IMR-90 (cell line): Measurements from ENCODE around the gene ZNF684. TPM values are rescaled to one million over a fixed set of nuclear protein-coding genes. Genes with fewer than 3 reads are reported as not detected.

ENCODE experiments used
- ATAC-seq: fragments of 200-7000 bp; cut with Tn5 transposase; 2 replicates; pipeline ENCODE4 v1.9.1; 2020; ENCODE audit warnings: low read depth, mild to moderate bottlenecking, moderate library complexity
- BruUV-seq: library from RNA; stranded (reverse); fragments of 400-500 nt; replicated peaks from 2 replicates; lab custom pipeline; 2021; lab: Mats Ljungman, UMichigan
- CTCF ChIA-PET: fragments of 300-600 bp; formaldehyde crosslinking; extraction: SDS; loops from one replicate; lab custom pipeline; 2021; ENCODE audit warnings: antibody characterized with exemption; lab: Yijun Ruan, JAX
- POLR2A ChIA-PET: fragments of 300-600 bp; sonication (Branson Sonifier 250); formaldehyde crosslinking; loops from one replicate; lab custom pipeline; 2022; ENCODE audit warnings: antibody characterized with exemption; ENCODE audit not compliant: unreplicated experiment; lab: Charles Lee
- DNase-seq: peaks from one replicate; pipeline ENCODE4 v3.0.0; 2013
- H2AFZ ChIP-seq: replicated peaks from 2 replicates; pipeline ENCODE3; 2013; ENCODE audit warnings: low read length, mild to moderate bottlenecking; ENCODE audit not compliant: poor library complexity
- H2AK5ac ChIP-seq: 2 replicates; pipeline ENCODE4 v1.6.1; 2013; ENCODE audit warnings: low read depth, low read length, inconsistent platforms
- H2AK9ac ChIP-seq: replicated peaks from 2 replicates; pipeline ENCODE3; 2013; ENCODE audit warnings: mild to moderate bottlenecking, low read depth, low read length, moderate library complexity; ENCODE audit not compliant: poor library complexity
- H2BK120ac ChIP-seq: 2 replicates; pipeline ENCODE4 v1.6.1; 2013; ENCODE audit warnings: low read depth, low read length, inconsistent platforms
- H2BK15ac ChIP-seq: 3 replicates; pipeline ENCODE4 v1.6.1; 2013; ENCODE audit warnings: low read depth, low read length, inconsistent platforms
- H2BK20ac ChIP-seq: 2 replicates; pipeline ENCODE4 v1.6.1; 2013; ENCODE audit warnings: low read depth, mild to moderate bottlenecking, inconsistent platforms, low read length, moderate library complexity
- H2BK5ac ChIP-seq: 2 replicates; pipeline ENCODE4 v1.6.1; 2013; ENCODE audit warnings: mild to moderate bottlenecking, low read depth, low read length, inconsistent platforms; ENCODE audit not compliant: poor library complexity, severe bottlenecking
- H3K14ac ChIP-seq: replicated peaks from 2 replicates; pipeline ENCODE4 v1.6.1; 2013; ENCODE audit warnings: low read depth, low read length, inconsistent platforms
- H3K18ac ChIP-seq: 2 replicates; pipeline ENCODE4 v1.6.1; 2013; ENCODE audit warnings: low read depth, low read length, control low read depth
- H3K23ac ChIP-seq: 2 replicates; pipeline ENCODE4 v1.6.1; 2013; ENCODE audit warnings: low read depth, low read length, inconsistent platforms
- H3K27ac ChIP-seq: 2 replicates; pipeline ENCODE4 v1.5.1; 2013; ENCODE audit warnings: mild to moderate bottlenecking, control low read depth, low read length; ENCODE audit not compliant: insufficient read depth
- H3K27me3 ChIP-seq: 2 replicates; pipeline ENCODE4 v1.6.1; 2013; ENCODE audit warnings: low read length; ENCODE audit not compliant: control insufficient read depth, insufficient read depth
- H3K36me3 ChIP-seq: 2 replicates; pipeline ENCODE4 v1.6.1; 2013; ENCODE audit warnings: low read length, mixed read lengths; ENCODE audit not compliant: control insufficient read depth, insufficient read depth
- H3K4ac ChIP-seq: 2 replicates; pipeline ENCODE4 v1.6.1; 2013; ENCODE audit warnings: low read depth, low read length, inconsistent platforms
- H3K4me1 ChIP-seq: 2 replicates; pipeline ENCODE4 v1.6.1; 2013; ENCODE audit warnings: low read length, mixed read lengths; ENCODE audit not compliant: control insufficient read depth, insufficient read depth
- H3K4me2 ChIP-seq: 2 replicates; pipeline ENCODE4 v1.6.1; 2013; ENCODE audit warnings: low read depth, mild to moderate bottlenecking, control low read depth, low read length, moderate library complexity
- H3K4me3 ChIP-seq: 2 replicates; pipeline ENCODE4 v1.5.1; 2013; ENCODE audit warnings: low read depth, mild to moderate bottlenecking, control low read depth, low read length, moderate library complexity; ENCODE audit not compliant: insufficient read depth
- H3K56ac ChIP-seq: 2 replicates; pipeline ENCODE4 v1.6.1; 2013; ENCODE audit warnings: low read length, inconsistent platforms; ENCODE audit not compliant: insufficient read depth; ENCODE audit errors: extremely low read depth
- H3K79me1 ChIP-seq, 2 experiments: 2 replicates each; pipeline ENCODE4 v1.6.1; 2013; ENCODE audit warnings: low read length in 2 of 2, inconsistent platforms in 1 of 2, low read depth in 1 of 2
- H3K9ac ChIP-seq: 2 replicates; pipeline ENCODE4 v1.6.1; 2013; ENCODE audit warnings: low read depth, low read length, control low read depth
- H3K9me1 ChIP-seq: 2 replicates; pipeline ENCODE4 v1.6.1; 2013; ENCODE audit warnings: low read length, inconsistent platforms; ENCODE audit not compliant: insufficient read depth
- H3K9me3 ChIP-seq: 2 replicates; pipeline ENCODE4 v1.6.1; 2013; ENCODE audit warnings: low read length; ENCODE audit not compliant: control insufficient read depth, insufficient read depth
- H4K20me1 ChIP-seq: 2 replicates; pipeline ENCODE4 v1.6.1; 2013; ENCODE audit warnings: low read length, inconsistent platforms; ENCODE audit not compliant: insufficient read depth
- H4K5ac ChIP-seq: 2 replicates; pipeline ENCODE4 v1.6.1; 2013; ENCODE audit warnings: mild to moderate bottlenecking, low read depth, low read length, control low read depth
- H4K8ac ChIP-seq, 2 experiments: 2 replicates each; pipeline ENCODE4 v1.6.1; 2013; ENCODE audit warnings: low read depth in 2 of 2, low read length in 2 of 2, control low read depth in 1 of 2, inconsistent platforms in 1 of 2
- H4K91ac ChIP-seq: 2 replicates; pipeline ENCODE4 v1.6.1; 2013; ENCODE audit warnings: low read depth, low read length, inconsistent platforms; ENCODE audit not compliant: insufficient read depth
- BHLHE40 ChIP-seq: fragments of 150-350 bp; IDR thresholded peaks from 2 replicates; pipeline ENCODE4 v1.6.1; 2016; ENCODE audit warnings: mild to moderate bottlenecking, low read depth, low read length
- CEBPB ChIP-seq: IDR thresholded peaks from 2 replicates; pipeline ENCODE4 v1.6.1; 2012; ENCODE audit warnings: low read depth, low read length, improper control_type of control experiment
- CTCF ChIP-seq: conservative IDR thresholded peaks from 2 replicates; pipeline ENCODE4 v1.5.1; 2012; ENCODE audit warnings: mild to moderate bottlenecking, low read depth, low read length, improper control_type of control experiment
- FOS ChIP-seq: fragments of 150-350 bp; IDR thresholded peaks from 2 replicates; pipeline ENCODE4 v1.6.1; 2016; ENCODE audit warnings: low read depth, low read length
- MAFK ChIP-seq: IDR thresholded peaks from 2 replicates; pipeline ENCODE4 v1.6.1; 2012; ENCODE audit warnings: low read depth, low read length, improper control_type of control experiment
- MAZ ChIP-seq: IDR thresholded peaks from 2 replicates; pipeline ENCODE4 v1.6.1; 2012; ENCODE audit warnings: low read depth, mild to moderate bottlenecking, low read length, improper control_type of control experiment, moderate library complexity, borderline replicate concordance
- MXI1 ChIP-seq: IDR thresholded peaks from 2 replicates; pipeline ENCODE4 v1.6.1; 2012; ENCODE audit warnings: low read depth, mild to moderate bottlenecking, low read length, moderate library complexity, borderline replicate concordance
- NFE2L2 ChIP-seq: fragments of 150-350 bp; IDR thresholded peaks from 2 replicates; pipeline ENCODE4 v1.6.1; 2016; ENCODE audit warnings: low read depth, mild to moderate bottlenecking, low read length
- POLR2A ChIP-seq: IDR thresholded peaks from 2 replicates; pipeline ENCODE4 v1.6.1; 2012; ENCODE audit warnings: mild to moderate bottlenecking, low read depth, low read length
- RCOR1 ChIP-seq: IDR thresholded peaks from 2 replicates; pipeline ENCODE4 v1.6.1; 2012; ENCODE audit warnings: mild to moderate bottlenecking, low read length, improper control_type of control experiment; ENCODE audit not compliant: insufficient replicate concordance
- RFX5 ChIP-seq: IDR thresholded peaks from 2 replicates; pipeline ENCODE4 v1.8.0; 2012; ENCODE audit warnings: low read depth, mild to moderate bottlenecking, low read length, moderate library complexity
- SMC3 ChIP-seq: fragments of 150-350 bp; IDR thresholded peaks from 2 replicates; pipeline ENCODE4 v1.6.1; 2016; ENCODE audit warnings: low read depth, mild to moderate bottlenecking, antibody characterized with exemption, low read length, moderate library complexity
- WGBS, 2 experiments: methylation state at CpG; one replicate each; pipeline versions ENCODE4 v1.1.5 to v1.1.7; 2013; ENCODE audit warnings: missing lambda C conversion rate in 2 of 2; ENCODE audit not compliant: insufficient read length in 1 of 2; ENCODE audit errors: extremely low coverage in 2 of 2; 5-methylcytosine and 5-hydroxymethylcytosine counted together
- dilution Hi-C: fragments of 300-500 bp; cut with HindIII; formaldehyde crosslinking; loops from one replicate; pipeline ENCODE4 v1.14.3; 2018; ENCODE audit warnings: low sequenced_read_pairs; ENCODE audit not compliant: unreplicated experiment
- in situ Hi-C: fragments of 300-500 bp; cut with MboI; formaldehyde crosslinking; loops from 3 replicates; pipeline ENCODE4 v1.14.3; 2019; ENCODE audit warnings: low sequenced_read_pairs, inconsistent platforms, mixed read lengths
- intact Hi-C: fragments of 100-400 bp; cut with micrococcal nuclease; formaldehyde crosslinking; loops from 2 replicates; pipeline ENCODE4 v1.10.0; 2022
- polyA plus RNA-seq, 3 experiments: library from polyadenylated mRNA; depleted of rRNA; stranded (reverse); fragments of >200 nt; gene quantifications; 2 replicates each; pipeline ENCODE4 v1.2.3, GENCODE V29; 2012; ENCODE audit warnings: low replicate concordance in 1 of 3
- total RNA-seq: library from RNA; depleted of rRNA; stranded (reverse); fragments of >200 nt; gene quantifications from 2 replicates; pipeline ENCODE4 v1.2.3, GENCODE V29; 2012

ZNF684 gene
- total and polyA plus RNA-seq, 2 of the 4 experiments (the other 2 are of a cell fraction), result 1.4 to 4.1 TPM

DNA sequence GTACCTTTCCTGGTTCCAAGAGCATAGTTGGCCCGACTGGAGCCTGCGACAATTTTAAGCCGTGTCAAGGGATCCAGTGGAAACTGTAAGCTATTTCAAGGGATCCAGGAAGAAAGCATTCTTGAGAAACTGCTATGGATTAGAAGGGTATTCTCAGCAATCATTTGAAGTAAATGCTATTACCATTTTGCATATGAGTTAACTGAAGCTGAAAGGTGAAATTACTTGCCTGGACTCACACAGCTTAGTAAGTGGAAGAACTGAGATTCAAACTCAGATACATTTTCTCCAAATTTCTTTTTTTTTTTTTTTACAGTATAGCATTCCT lies 589 bp downstream of the ZNF684 start:
- no peaks in the 10 kb centered on the region for H3K27me3 ChIP-seq
- H3K56ac ChIP-seq, result peak overlapping the region; percentile 67; the same call in 1 of the 2 replicates
- H2AK5ac ChIP-seq, result no peak overlapping the region; the same call in 1 of the 2 replicates
- POLR2A ChIA-PET, result no interaction called here
- WGBS, 2 experiments, result 0% methylated on average over 1 of the region's 3 CpGs; no CpG with 5 or more reads in 1 of the 2 experiments
- intact Hi-C loops, result loop anchor here (5.0 to 10.0 kb wide), 2 partner anchors 133 to 320 kb away; partner anchors contain the start of gene RIMS3
- H3K9me3 ChIP-seq, result no peaks in the 10 kb centered on the region
- no peaks in the 10 kb centered on the region for H3K4me1 ChIP-seq
- in situ Hi-C loops, result no loop called here
- H3K9me1 ChIP-seq, result no peaks in the 10 kb centered on the region
- BruUV-seq, result no TSS peak
- peak overlapping the region; percentile 54 for H3K27ac ChIP-seq
- H4K5ac ChIP-seq, result peak overlapping the region; percentile 13
- peak overlapping the region; percentile 56; the same call in 1 of the 2 replicates for H3K4ac ChIP-seq
- peak overlapping the region; percentile 65 to 87; a peak in 2 of 4 replicates for H4K8ac ChIP-seq
- H3K4me2 ChIP-seq, result peak overlapping the region; percentile 86
- H2BK5ac ChIP-seq, result no peak overlapping the region
- TF ChIP-seq CTCF (no peak), FOS (no peak), MAFK (no peak), BHLHE40 (no peak), POLR2A (no peak), NFE2L2 (no peak), SMC3 (no peak), CEBPB (no peak), MXI1 (no peak), MAZ (no peak), RFX5 (no peak), RCOR1 (no peak)
- H3K36me3 ChIP-seq, result no peaks in the 10 kb centered on the region
- DNase-seq (no peak), ATAC-seq (no peak)
- dilution Hi-C loops, result no loop called here
- H2BK20ac ChIP-seq, result no peak overlapping the region
- no peak overlapping the region for H3K18ac ChIP-seq
- no peak overlapping the region for H2AK9ac ChIP-seq
- peak overlapping the region; percentile 53 for H3K9ac ChIP-seq
- H2AFZ ChIP-seq, result peak overlapping the region; percentile 97
- H4K91ac ChIP-seq, result no peak overlapping the region
- peaks cover 0 to 7% of the 10 kb centered on the region in 2 experiments; a peak in 2 of 4 replicates for H3K79me1 ChIP-seq
- peak overlapping the region; percentile 31; the same call in 1 of the 2 replicates for H3K23ac ChIP-seq
- CTCF ChIA-PET, result interaction anchor here (0.6 to 1.5 kb wide), 7 partner anchors 8 to 1768 kb away, joined by 3 to 10 read pairs (median 5); no protein-coding TSS in a partner anchor
- no peak overlapping the region for H2BK15ac ChIP-seq
- H3K4me3 ChIP-seq, result peak overlapping the region; percentile 73
- no peaks in the 10 kb centered on the region for H4K20me1 ChIP-seq
- no peak overlapping the region for H2BK120ac ChIP-seq
- H3K14ac ChIP-seq, result peak overlapping the region; percentile 41; the same call in 1 of the 2 replicates
